K562 (cell line): ENCODE measurements around the gene AGAP1.

ENCODE experiments used
- JUN ChIP-seq, 2 experiments: sonication (generic) in 1 of 2; formaldehyde crosslinking in 1 of 2; IDR thresholded peaks; 2 replicates each; pipeline versions ENCODE4 v1.6.1 to v1.8.0; 2012 to 2022; ENCODE audit warnings: borderline replicate concordance in 2 of 2, mild to moderate bottlenecking in 2 of 2, improper control_type of control experiment in 1 of 2, low read depth in 1 of 2, low read length in 1 of 2, missing genetic modification reagents in 1 of 2
- KLF10 ChIP-seq: fragments of 250-450 bp; sonication (Bioruptor Pico); IDR thresholded peaks from 2 replicates; pipeline ENCODE4 v1.6.1; 2021; ENCODE audit warnings: matching md5 sums
- TF ChIP-seq, protein P1 (sequence below): fragments of 450-650 bp; IDR thresholded peaks from 2 replicates; pipeline ENCODE4 v1.6.1; 2016; ENCODE audit warnings: mild to moderate bottlenecking

- TF ChIP-seq, protein P1, sequence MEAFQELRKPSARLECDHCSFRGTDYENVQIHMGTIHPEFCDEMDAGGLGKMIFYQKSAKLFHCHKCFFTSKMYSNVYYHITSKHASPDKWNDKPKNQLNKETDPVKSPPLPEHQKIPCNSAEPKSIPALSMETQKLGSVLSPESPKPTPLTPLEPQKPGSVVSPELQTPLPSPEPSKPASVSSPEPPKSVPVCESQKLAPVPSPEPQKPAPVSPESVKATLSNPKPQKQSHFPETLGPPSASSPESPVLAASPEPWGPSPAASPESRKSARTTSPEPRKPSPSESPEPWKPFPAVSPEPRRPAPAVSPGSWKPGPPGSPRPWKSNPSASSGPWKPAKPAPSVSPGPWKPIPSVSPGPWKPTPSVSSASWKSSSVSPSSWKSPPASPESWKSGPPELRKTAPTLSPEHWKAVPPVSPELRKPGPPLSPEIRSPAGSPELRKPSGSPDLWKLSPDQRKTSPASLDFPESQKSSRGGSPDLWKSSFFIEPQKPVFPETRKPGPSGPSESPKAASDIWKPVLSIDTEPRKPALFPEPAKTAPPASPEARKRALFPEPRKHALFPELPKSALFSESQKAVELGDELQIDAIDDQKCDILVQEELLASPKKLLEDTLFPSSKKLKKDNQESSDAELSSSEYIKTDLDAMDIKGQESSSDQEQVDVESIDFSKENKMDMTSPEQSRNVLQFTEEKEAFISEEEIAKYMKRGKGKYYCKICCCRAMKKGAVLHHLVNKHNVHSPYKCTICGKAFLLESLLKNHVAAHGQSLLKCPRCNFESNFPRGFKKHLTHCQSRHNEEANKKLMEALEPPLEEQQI = no peak
- no peak for TF ChIP-seq KLF10 (CRISPR knock-in tag)
- no peak for TF ChIP-seq JUN (IDR thresholded peaks at IDR 0.05; ENCODE audit: borderline replicate concordance, low read depth, low read length)
- TF ChIP-seq JUN (CRISPR knock-in tag; IDR thresholded peaks at IDR 0.05; ENCODE audit: borderline replicate concordance) = no peak
These were observed 144.9 kb downstream of the AGAP1 start for GRCh38 chr2:235638541-235639427.
